Thoracic aorta (tissue), 2 donors: ENCODE measurements around the gene BANP. TPM values are rescaled to one million over a fixed set of nuclear protein-coding genes. Genes with fewer than 3 reads are reported as not detected.
"Not testable (repeated sequence)": the region's sequence is repeated elsewhere in the genome, so short reads cannot be mapped to it uniquely, and the experiment has no call there.

Experiments
- ATAC-seq: fragments of 150-250 bp; one replicate; pipeline ENCODE4 v1.8.0; 2017; ENCODE audit warnings: low read depth; ENCODE audit not compliant: insufficient number of reproducible peaks, low FRiP score
- DNase-seq: peaks from one replicate; pipeline ENCODE4 v3.0.0-alpha.2; 2020; ENCODE audit warnings: low spot score
- H3K27ac ChIP-seq, 2 donors: fragments of 200-600 bp; sonication (generic); 1 replicate in 1 of 2; 2 replicates in 1 of 2; pipeline ENCODE4 v1.5.1; 2016; ENCODE audit warnings: mild to moderate bottlenecking in 2 of 2, moderate library complexity in 2 of 2
- H3K27me3 ChIP-seq: fragments of 200-600 bp; sonication (generic); replicated peaks from 2 replicates; pipeline ENCODE4 v1.6.0; 2016; ENCODE audit warnings: mild to moderate bottlenecking; ENCODE audit not compliant: insufficient read depth
- H3K36me3 ChIP-seq: fragments of 200-600 bp; sonication (generic); one replicate; pipeline ENCODE4 v1.5.1; 2016
- H3K4me1 ChIP-seq, 2 donors: fragments of 200-600 bp; sonication (generic); 1 replicate in 1 of 2; 2 replicates in 1 of 2; pipeline versions ENCODE4 v1.5.1 to v1.6.0; 2016; ENCODE audit warnings: low read depth in 2 of 2, mild to moderate bottlenecking in 1 of 2; ENCODE audit not compliant: control insufficient read depth in 1 of 2
- H3K4me3 ChIP-seq: fragments of 200-600 bp; sonication (generic); 2 replicates; pipeline ENCODE4 v1.5.1; 2016; ENCODE audit warnings: mild to moderate bottlenecking
- H3K9me3 ChIP-seq: fragments of 200-600 bp; sonication (generic); 2 replicates; pipeline ENCODE4 v1.5.1; 2016
- CTCF ChIP-seq: fragments of 200-600 bp; sonication (generic); IDR thresholded peaks from one replicate; pipeline ENCODE4 v1.5.1; 2019; ENCODE audit warnings: antibody characterized with exemption
- total RNA-seq, 2 donors: library from RNA; depleted of rRNA; stranded (reverse); fragments of >200 nt; gene quantifications; one replicate each; pipeline versions ENCODE4 v1.1.0 to v1.2.3, GENCODE V29; 2016

Gene BANP
- total RNA-seq, 2 donors from 2014 or later: 18.6 to 21.8 TPM

GRCh38 chr16:87976665-87977064 is 25.4 kb downstream of the BANP start:
- TF ChIP-seq CTCF: no peak
- DNase-seq (no peak), ATAC-seq (no peak)
- no peaks in the 10 kb centered on the region for H3K4me1 ChIP-seq
- H3K27ac ChIP-seq: peak overlapping the region; percentile 49 to 61
- H3K36me3 ChIP-seq: peaks cover 6% of the 10 kb centered on the region
- H3K4me3 ChIP-seq: peak overlapping the region; percentile 44
- H3K27me3 ChIP-seq: no peaks in the 10 kb centered on the region
- H3K9me3 ChIP-seq: peaks cover 9% of the 10 kb centered on the region

DNA sequence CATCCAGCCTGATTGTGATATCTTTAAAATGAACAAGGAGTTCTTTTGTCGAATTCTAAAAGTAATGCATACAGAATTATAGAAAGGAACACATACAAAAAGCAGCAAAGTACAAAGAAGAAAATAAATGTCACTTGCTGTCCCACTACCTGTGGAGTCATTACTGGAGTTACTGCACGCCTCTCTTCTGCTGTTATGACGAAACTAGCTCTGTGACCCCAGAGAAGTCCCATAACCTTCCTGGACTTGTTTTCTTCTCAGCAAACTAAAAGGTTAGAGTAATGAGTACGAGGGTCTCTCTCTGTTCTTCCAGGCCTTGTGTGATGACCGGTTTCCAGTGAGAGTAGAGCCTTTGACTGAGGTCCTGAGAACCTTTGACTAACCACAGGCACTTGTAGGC is 26.9 kb downstream of the BANP start:
- no peak for ATAC-seq
- Histone ChIP-seq H3K27me3 (no peaks in the 10 kb centered on the region), H3K27ac (no peak overlapping the region), H3K36me3 (peaks cover 12% of the 10 kb centered on the region), H3K4me3 (no peak overlapping the region), H3K4me1 (no peaks in the 10 kb centered on the region), H3K9me3 (no peaks in the 10 kb centered on the region)
- no peak for DNase-seq
- TF ChIP-seq CTCF: no peak

DNA sequence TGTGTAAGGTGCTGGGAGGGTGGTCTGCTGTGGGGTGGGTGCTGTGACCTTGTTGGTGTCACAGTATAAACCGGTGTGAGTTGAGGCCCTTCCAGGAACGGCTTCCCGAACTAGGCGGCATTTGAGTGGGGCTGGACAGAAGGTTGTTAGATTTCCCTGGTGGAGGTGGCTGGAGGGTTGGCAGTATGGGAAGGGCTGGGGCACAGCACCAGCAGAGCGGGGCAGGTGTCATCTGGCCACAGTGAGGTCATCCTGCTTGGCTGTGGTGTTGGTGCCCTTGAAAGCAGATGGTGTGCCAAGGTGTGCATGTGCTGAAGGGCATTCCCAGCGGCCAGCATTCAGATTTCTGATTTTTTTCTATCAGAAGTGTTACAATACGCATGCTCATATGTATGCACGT is 28.1 kb downstream of the BANP start:
- no peaks in the 10 kb centered on the region for H3K4me1 ChIP-seq
- TF ChIP-seq CTCF: no peak
- ATAC-seq: no peak
- peaks cover 12% of the 10 kb centered on the region for H3K36me3 ChIP-seq
- no peaks in the 10 kb centered on the region for H3K9me3 ChIP-seq
- no peak overlapping the region for H3K27ac ChIP-seq
- no peak overlapping the region for H3K4me3 ChIP-seq
- H3K27me3 ChIP-seq: no peaks in the 10 kb centered on the region
- no peak for DNase-seq

GRCh38 chr16:87979911-87980630 is 28.8 kb downstream of the BANP start:
- not testable (repeated sequence) for H3K4me1 ChIP-seq, ATAC-seq, H3K27me3 ChIP-seq, H3K27ac ChIP-seq, H3K4me3 ChIP-seq, DNase-seq, H3K9me3 ChIP-seq
- H3K36me3 ChIP-seq: peaks cover 16% of the 10 kb centered on the region

DNA sequence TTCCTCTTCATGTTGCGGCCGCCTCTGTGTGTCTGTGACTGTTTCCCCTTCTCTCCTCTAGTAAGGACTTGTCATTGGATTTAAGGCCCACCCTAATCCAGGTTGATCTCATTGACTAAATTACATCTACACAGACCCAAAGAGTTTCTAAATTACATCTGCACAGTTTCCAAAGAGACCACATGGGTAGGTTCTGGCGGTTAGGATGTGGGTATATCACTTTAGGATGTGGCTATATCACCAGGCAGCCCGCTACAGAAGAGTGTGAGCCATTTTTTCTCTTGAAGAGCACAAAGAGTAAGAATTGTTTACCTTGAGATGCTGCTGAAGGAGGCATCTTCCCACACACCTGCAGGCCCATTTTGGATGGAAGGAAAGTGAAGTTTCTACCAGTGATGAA is 30.1 kb downstream of the BANP start:
- not testable (repeated sequence) for DNase-seq, H3K4me1 ChIP-seq, H3K27me3 ChIP-seq, H3K27ac ChIP-seq, H3K4me3 ChIP-seq, ATAC-seq, H3K9me3 ChIP-seq
- H3K36me3 ChIP-seq: peaks cover 16% of the 10 kb centered on the region

DNA sequence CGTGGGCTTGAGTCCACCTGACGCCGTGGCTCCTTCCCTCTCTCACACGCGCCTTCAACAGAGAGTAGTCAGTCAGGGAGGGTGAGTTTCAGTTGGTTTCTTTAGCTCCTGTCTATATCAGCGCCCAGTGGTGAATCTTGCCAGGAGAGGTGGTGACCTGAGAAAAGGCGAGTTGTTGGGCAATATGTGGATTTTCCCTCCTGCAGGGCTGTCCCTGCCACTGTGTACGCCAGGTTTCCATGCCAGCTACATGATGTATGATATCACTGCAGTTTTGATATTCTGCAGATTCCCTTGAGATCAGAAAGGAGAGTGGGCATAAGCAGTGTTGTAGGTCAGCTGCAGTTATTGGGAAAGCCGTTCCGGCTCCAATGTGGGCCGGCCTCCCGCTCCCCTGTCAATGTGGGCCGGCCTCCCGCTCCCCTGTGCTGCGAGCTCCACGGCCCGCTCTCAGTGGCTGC is 31.4 kb downstream of the BANP start:
- H3K27ac ChIP-seq: no peak overlapping the region
- H3K4me1 ChIP-seq: no peaks in the 10 kb centered on the region
- no peaks in the 10 kb centered on the region for H3K9me3 ChIP-seq
- no peak for TF ChIP-seq CTCF
- peaks cover 16% of the 10 kb centered on the region for H3K36me3 ChIP-seq
- no peak for ATAC-seq
- H3K27me3 ChIP-seq: no peaks in the 10 kb centered on the region
- no peak for DNase-seq
- H3K4me3 ChIP-seq: no peak overlapping the region
